GM12875 (cell line): Measurements from ENCODE around the gene PDE6D.

Experiments used
- H3K4me3 ChIP-seq: one replicate; pipeline ENCODE4 v1.5.1; 2011; ENCODE audit warnings: low read depth, low read length, control low read depth
- CTCF ChIP-seq: IDR thresholded peaks from 2 replicates; pipeline ENCODE4 v1.5.1; 2011; ENCODE audit warnings: low read depth, mild to moderate bottlenecking, control low read depth, inconsistent platforms, low read length, moderate library complexity, borderline replicate concordance; ENCODE audit not compliant: insufficient read depth

Gene PDE6D

GRCh38 chr2:231682603-231683291 lies 98.3 kb downstream of the PDE6D start:
- no peak for TF ChIP-seq CTCF

More at GRCh38 chr2:231682603-231683291, 98.3 kb downstream of the PDE6D start:
- no peak overlapping the region for H3K4me3 ChIP-seq
